ENCODE results near the gene OR3A2.
"Not testable (repeated sequence)": the region's sequence is repeated elsewhere in the genome, so short reads cannot be mapped to it uniquely, and the experiment has no call there.

DNA sequence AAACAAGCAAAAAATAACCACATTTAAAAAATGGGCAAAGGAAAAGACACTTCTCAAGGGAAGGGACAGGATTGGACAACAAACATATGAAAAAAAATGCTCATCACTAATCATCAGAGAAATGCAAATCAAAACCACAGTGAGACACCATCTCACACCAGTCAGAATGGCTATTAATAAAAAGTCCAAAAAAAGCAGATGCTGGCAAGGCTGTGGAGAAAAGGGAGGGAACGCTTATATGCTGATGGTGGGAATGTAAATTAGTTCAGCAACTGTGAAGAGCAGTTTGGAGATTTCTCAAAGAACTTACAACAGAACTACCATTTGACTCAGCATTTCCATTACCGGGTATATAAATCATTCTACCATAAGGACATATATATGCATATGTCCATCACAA lies 137.1 kb downstream of the OR3A2 start:
- not testable (repeated sequence) for TF ChIP-seq TCF7 (IDR thresholded peaks at IDR 0.05; ENCODE audit: borderline replicate concordance); POLR2A (IDR thresholded peaks at IDR 0.05; ENCODE audit: low read depth, low read length); ZNF217 (IDR thresholded peaks at IDR 0.05); EP300 (IDR thresholded peaks at IDR 0.05; ENCODE audit: borderline replicate concordance in 1 of 2, control insufficient read depth in 1 of 2, low read depth in 2 of 2, low read length in 2 of 2); RCOR1 (conservative IDR thresholded peaks at IDR 0.05; ENCODE audit: low read depth, low read length); MYC (IDR thresholded peaks at IDR 0.05; ENCODE audit: insufficient read depth, insufficient read length, insufficient replicate concordance, low read length, severe bottlenecking); EED (IDR thresholded peaks at IDR 0.05; ENCODE audit: low read depth); CBX5 (IDR thresholded peaks at IDR 0.05; ENCODE audit: low read depth)
- TF ChIP-seq, protein P1, sequence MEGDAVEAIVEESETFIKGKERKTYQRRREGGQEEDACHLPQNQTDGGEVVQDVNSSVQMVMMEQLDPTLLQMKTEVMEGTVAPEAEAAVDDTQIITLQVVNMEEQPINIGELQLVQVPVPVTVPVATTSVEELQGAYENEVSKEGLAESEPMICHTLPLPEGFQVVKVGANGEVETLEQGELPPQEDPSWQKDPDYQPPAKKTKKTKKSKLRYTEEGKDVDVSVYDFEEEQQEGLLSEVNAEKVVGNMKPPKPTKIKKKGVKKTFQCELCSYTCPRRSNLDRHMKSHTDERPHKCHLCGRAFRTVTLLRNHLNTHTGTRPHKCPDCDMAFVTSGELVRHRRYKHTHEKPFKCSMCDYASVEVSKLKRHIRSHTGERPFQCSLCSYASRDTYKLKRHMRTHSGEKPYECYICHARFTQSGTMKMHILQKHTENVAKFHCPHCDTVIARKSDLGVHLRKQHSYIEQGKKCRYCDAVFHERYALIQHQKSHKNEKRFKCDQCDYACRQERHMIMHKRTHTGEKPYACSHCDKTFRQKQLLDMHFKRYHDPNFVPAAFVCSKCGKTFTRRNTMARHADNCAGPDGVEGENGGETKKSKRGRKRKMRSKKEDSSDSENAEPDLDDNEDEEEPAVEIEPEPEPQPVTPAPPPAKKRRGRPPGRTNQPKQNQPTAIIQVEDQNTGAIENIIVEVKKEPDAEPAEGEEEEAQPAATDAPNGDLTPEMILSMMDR (IDR thresholded peaks at IDR 0.05 in 2 of 3, conservative IDR thresholded peaks at IDR 0.05 in 1 of 3; ENCODE audit: control insufficient read depth in 2 of 3, extremely low read depth in 1 of 3, insufficient read depth in 1 of 3, low read depth in 3 of 3, low read length in 3 of 3) = not testable (repeated sequence)
